Stimulated activated CD4-positive, alpha-beta T cell treated with anti-CD3 and anti-CD28 coated beads, Interleukin-1b, Interleukin-23, amount 100 ng/mL, for 4 hours (primary cell): ENCODE measurements around the gene WNT5B.
A peak's percentile ranks its signal among the peaks of the same experiment; 100 is the strongest.

ENCODE experiments used
- DNase-seq, 2 donors: peaks; one replicate each; pipeline ENCODE4 v3.0.0-alpha.2; 2020; ENCODE audit warnings: low read depth in 2 of 2

Gene WNT5B

GRCh38 chr12:1628666-1629337, at the start of gene WNT5B:
TSS of gene WNT5B (plus strand) at chr12:1629231. CDS start at chr12:1631355, 2,124 bp downstream.
- no peak for DNase-seq

- no peak for DNase-seq
Measured at GRCh38 chr12:1579651-1580435, 49.2 kb upstream of the WNT5B start.

DNA sequence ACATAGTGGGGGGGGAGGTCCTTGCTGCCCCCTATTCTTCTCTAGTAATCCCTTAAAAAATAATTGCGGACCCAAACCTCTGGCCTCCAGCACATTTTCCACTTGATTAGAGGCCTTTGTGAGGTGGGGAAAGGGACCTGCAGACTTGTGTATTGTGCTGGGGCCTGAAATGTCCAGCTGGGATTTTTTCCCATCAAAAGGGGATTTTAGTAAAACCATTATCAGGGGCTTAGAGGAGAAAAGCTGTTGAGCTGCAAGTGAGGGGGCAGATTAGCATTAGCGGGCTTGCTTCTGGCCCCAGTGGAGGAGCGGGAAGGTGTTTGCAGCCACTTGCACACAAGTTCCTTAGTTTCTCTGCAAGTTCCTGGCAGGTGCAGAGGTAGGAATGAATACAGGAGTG, 48.5 kb upstream of the WNT5B start:
- no peak for DNase-seq

GRCh38 chr12:1581973-1582708, 46.9 kb upstream of the WNT5B start:
- no peak for DNase-seq

GRCh38 chr12:1582709-1583050, 46.4 kb upstream of the WNT5B start:
- no peak for DNase-seq

DNA sequence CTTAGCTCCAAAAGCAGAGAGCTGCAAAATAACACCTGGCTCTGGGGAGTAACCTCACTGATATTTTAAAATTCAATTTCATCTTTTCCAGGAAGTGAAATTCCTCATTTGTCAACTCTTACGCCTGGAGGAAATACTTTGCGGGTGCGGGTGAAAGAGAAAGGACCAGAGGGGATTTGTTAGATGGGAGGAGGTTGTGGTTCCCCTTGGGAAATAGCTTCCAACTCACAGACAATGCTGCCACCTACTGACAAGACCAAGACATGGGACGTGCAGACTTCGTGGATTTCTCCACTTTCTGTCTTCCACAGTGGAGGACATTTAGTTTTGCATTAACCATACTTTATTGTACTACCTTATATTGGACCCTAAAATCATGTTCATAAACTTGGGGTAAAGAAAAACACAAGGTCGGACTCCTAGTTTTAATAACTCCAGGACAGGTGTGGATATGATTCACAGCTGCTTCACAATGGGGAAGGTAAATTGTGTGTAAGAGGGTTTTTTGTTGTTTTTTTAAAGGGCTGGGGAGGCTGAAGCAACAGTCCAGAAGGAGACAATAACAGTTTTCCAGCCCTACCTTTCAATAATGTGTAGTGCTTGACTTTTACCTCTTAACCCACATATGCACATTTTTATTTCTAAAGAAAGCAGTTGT, 45.5 kb upstream of the WNT5B start:
- DNase-seq, result peak; percentile 19 to 57

DNA sequence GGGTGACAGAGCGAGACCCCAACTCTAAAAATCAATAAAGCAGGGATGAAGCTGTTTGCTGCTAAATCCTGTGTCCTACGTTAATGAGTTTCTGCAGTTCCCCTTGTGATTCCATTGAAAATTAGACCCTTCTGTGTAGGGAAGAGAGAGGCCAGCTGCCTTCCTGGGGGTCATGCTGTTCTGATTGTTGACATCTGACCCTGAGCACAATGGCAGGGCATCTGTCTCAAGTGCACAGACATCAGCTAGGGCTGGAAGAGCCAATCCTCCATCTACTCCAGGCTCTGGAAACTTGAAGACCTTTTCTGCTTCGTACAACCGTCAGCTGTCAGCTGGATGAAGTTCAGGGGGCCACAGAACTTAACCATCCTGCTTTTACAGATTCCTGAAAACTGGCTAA, 44.7 kb upstream of the WNT5B start:
- no peak for DNase-seq

GRCh38 chr12:1587927-1588574, 41.0 kb upstream of the WNT5B start:
- no peak for DNase-seq

DNA sequence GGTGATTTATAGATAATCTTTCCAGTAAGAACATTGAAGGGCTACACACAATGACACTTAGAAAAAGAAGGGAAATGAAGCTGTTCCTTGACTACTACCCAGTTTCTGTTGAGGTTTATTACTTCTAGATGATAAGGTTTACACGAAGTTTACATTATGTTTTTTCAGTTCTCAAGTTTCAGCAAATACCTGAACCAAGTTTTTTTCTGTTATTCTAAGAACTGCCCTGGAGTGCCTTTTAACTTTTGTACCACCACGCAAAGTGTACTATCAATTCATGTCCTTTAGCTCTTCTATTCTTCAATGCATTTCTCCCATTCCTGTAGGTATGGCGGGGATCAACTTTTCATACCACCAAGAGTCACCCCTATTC, 40.5 kb upstream of the WNT5B start:
- DNase-seq, result no peak

GRCh38 chr12:1590221-1590979, 38.6 kb upstream of the WNT5B start:
- DNase-seq, result no peak

DNA sequence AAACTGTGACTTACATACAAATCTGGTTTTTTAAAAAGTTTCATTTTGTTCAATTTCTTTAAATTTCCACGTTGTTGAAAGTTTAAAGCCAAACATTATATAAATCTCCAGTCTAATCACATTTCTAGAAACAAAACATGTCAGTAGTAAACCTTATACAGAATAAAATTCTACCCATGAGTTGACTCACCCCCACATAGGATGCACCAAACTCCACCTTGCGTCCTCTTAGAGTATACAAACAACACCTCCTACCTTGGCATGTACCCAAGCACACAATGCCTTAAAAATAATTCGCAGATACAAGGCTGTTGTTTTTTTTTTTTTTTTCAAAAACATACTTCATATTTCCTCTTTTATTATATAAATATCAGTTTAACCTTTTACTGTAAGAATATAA, 38.0 kb upstream of the WNT5B start:
- DNase-seq, result no peak

DNA sequence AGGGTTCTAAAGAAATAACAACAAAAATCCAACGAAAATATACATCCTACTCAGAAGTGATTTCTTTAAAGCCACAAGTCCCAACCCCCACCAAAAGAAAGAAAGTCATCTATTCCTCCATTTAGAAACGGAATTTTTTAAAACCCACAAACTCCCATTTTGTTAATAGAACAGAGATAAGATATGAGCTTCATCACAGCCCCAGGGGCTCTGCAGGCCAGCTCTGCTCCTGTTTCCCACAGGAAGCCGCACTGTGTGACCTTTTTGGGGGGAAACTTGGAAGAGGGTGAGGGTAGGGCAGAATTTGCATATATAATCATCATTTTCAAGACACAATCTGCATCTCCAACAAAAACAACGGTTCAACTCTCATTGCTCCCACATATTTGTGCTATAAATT, 37.5 kb upstream of the WNT5B start:
- DNase-seq, result no peak

- DNase-seq, result peak; percentile 43 to 44
Measured at GRCh38 chr12:1592444-1593173, 36.4 kb upstream of the WNT5B start.

GRCh38 chr12:1593174-1594005, 35.6 kb upstream of the WNT5B start:
- DNase-seq, result peak in 1 of 2 donors; percentile 34

- DNase-seq, result no peak
Measured at GRCh38 chr12:1594006-1594260, 35.1 kb upstream of the WNT5B start.

- DNase-seq, result peak; percentile 74 to 82
Measured at GRCh38 chr12:1594261-1595025, 34.6 kb upstream of the WNT5B start, which contains the start of gene FBXL14. TSS of gene FBXL14 (minus strand) at chr12:1594581. CDS start at chr12:1594066, 515 bp downstream.

DNA sequence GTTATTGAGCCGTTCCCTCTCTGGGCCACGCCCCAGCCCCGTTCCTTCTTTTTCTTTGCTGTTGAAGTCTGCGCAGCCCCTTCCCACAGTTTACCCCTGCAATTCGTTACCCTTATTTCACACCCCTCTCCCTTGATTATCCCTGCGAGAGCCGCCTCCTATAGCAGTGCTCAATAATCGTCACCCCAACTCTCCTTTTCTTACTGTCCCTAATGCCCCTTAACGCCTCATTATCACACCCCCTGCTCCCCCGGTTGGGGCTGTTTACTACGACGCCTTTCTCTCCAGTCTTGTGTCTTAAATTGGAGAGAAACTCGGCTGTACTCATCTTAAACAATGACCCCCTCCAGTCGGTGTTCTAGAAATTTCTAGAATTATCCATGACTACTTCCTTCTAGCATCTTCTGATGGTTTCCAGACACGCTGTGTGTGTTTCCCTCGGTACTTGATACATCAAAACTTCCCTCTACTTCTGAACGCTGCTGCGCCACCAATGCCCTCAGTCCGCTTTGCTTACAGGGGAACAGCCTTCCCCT, 33.9 kb upstream of the WNT5B start:
- DNase-seq, result no peak

DNA sequence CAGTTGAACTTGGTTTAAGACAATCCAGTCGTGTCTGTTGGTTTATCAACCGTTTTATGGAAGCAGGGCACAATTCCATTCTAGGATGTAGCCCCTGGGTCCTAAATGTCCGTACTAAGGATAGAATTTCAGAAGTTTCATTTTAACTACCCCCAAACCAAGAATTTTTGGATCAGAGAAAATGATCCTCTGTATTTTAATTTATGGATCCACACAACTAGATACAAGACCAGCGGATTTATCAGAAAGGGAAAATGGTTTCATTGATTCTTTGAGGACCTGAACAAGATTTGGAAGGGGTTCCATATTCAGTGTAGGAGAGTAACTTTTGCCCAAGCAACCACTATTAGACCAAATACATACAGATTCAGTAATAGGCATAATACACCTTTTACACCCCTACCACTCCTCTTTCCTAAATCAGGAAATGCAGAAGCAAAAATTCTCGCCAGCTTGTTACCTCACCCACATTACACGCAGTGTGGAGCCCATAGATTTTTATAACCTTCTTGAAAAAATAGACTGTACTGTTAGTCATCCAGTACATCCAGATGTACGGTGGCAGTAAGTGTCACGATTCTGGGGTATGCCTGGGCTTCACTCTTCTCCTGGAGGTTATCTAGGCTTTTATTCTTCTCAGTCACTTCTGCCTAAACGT, 33.2 kb upstream of the WNT5B start:
- DNase-seq, result no peak
